Heart left ventricle (tissue), 13 donors: Measurements from ENCODE around the gene OTULINL.

ENCODE experiments used
- POLR2A ChIP-seq, 2 donors: fragments of 450-650 bp; IDR thresholded peaks; one replicate each; pipeline ENCODE4 v1.6.1; 2017; ENCODE audit warnings: antibody characterized with exemption in 2 of 2, mild to moderate bottlenecking in 2 of 2, moderate library complexity in 2 of 2
- TF ChIP-seq, protein P1 (sequence below), 12 donors: fragments of 200-600 bp; sonication (generic) in 4 of 12; IDR thresholded peaks; one replicate each; pipeline versions ENCODE4 v1.5.0 to v1.8.0; 2018 to 2022; ENCODE audit warnings: antibody characterized with exemption in 12 of 12, mild to moderate bottlenecking in 5 of 12
- donor health status: ischemic (EF 13 %, LVEDD 7.1; RV severe dilation, severe dysfunction).
- donor health status: DM: no; HTN: yes; CAD: no.
- donor health status: DM: no; HTN: no; CAD: no.
- donor health status: ischemic (EF 25% LVEDD 6.9; RV normal size, moderate dysfunction).
- donor health status: ischemic (EF 25% LVEDD 5.7; RV mildly dilated, moderate dysfunction).
- donor health status: ischemic (EF 35%, LVEDD 5.7; RV mildly dilated, moderate dysfunction).
- donor health status: nonischemic (EF 11% LVEDD 7.7; RV severe dilation, severe dysfunction).
- donor health status: DM: yes; HTN: yes; CAD: no.
- donor health status: PGD.
- donor health status: ischemic (EF 29% LVEDD 5.4; RV normal size, mild dysfunction).
- donor health status: nonischemic (EF 23%, LVEDD 6.1; RV moderate dilation, normal function).

DNA sequence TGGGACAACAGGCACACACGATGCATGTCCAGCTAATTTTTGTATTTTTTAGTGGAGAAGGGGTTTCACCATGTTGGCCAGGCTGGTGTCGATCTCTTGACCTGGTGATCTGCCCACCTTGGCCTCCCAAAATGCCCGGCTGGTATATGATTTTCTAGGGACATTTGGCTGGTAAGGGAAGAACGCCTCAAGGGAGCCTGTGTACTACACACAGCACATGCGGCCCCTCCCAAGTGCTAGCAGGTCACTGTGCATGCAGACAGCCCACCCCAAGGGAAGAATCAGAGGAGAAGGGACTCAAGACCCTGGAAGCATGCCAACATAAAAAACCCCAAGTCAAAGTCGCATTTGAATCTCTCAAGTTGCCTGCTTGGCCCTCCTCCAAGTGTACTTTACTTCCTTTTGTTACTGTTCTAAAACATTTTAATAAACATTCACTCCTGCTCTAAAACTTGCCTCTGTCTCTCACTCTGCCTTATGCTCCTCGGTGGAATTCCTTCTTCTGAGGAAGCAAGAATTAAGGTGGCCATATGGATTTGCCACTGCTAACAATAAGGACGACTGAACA is 24.3 kb upstream of the OTULINL start:
- TF ChIP-seq, protein P1, sequence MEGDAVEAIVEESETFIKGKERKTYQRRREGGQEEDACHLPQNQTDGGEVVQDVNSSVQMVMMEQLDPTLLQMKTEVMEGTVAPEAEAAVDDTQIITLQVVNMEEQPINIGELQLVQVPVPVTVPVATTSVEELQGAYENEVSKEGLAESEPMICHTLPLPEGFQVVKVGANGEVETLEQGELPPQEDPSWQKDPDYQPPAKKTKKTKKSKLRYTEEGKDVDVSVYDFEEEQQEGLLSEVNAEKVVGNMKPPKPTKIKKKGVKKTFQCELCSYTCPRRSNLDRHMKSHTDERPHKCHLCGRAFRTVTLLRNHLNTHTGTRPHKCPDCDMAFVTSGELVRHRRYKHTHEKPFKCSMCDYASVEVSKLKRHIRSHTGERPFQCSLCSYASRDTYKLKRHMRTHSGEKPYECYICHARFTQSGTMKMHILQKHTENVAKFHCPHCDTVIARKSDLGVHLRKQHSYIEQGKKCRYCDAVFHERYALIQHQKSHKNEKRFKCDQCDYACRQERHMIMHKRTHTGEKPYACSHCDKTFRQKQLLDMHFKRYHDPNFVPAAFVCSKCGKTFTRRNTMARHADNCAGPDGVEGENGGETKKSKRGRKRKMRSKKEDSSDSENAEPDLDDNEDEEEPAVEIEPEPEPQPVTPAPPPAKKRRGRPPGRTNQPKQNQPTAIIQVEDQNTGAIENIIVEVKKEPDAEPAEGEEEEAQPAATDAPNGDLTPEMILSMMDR (IDR thresholded peaks at IDR 0.05), result no peak
- no peak for TF ChIP-seq POLR2A (IDR thresholded peaks at IDR 0.05)
